Hindlimb muscle (tissue), 1 donor: ENCODE measurements around the gene SELENOV. TPM values are rescaled to one million over a fixed set of nuclear protein-coding genes. Genes with fewer than 3 reads are reported as not detected.

Experiments used
- DNase-seq: peaks from one replicate; pipeline ENCODE4 v3.0.0-alpha.2; 2013
- polyA plus RNA-seq: library from polyadenylated mRNA; unstranded; fragments of 120-200 nt; gene quantifications from one replicate; pipeline ENCODE4 v1.2.1, GENCODE V29; 2013; ENCODE audit not compliant: insufficient read length

The SELENOV gene
- polyA plus RNA-seq, 1 donor = not detected

DNA sequence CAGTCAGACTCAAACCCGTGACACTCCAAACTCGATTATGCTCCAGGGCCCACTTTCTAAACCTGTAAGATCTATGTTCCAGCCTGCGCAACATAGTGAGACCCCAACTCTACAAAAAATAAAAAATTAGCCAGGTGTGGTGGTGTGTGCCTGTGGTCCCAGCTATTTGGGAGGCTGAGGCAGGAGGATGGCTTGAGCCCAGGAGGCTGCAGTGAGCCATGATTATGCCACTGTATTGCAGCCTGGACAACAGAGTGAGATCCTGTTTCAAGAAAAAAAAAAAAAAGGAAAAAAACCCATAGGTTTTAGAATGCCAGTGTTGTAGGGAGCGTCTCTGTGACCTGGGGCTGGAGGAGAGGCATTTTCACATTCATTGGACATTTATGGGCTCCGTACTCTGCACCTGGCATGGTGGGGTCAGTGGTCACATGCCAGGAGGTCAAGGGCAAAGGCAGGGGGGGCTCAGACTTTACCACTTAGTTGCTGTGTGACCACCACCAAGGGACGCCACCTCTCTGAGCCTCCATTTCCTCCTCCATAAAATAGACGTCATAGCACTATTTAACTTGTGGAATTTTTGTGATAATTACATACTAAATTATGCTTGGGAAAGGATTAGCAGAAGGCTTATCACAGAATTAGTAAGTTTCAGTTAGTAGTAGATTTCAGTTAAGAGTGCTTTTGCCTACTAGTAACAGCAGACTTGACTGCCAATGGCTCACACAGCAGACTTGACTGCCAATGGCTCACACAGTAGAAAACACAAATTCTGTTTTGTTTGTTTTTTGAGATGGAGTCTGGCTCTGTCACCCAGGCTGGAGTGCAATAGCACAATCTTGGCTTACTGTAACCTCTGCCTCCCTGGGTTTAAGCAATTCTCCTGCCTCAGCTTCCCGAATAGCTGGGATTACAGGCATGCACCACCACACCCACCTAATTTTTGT is 5.9 kb downstream of the SELENOV start:
- no peak for DNase-seq

DNA sequence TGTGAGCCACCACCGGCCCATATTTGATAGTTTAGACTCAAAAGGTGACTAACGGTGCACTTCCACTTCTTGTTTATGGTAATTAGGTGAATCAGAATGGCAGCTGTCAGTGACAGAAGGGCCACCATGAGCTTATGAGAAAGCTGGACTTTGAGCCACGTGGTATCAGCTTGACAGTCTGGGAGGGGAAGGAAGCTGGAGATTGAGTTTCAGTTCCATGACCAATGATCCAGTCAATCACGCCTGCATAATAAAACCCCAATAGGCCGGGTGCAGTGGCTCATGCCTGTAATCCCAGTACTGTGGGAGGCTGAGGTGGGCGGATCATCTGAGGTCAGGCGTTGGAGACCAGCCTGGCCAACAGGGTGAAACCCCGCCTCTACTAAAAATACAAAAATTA is 9.6 kb downstream of the SELENOV start:
- no peak for DNase-seq

DNA sequence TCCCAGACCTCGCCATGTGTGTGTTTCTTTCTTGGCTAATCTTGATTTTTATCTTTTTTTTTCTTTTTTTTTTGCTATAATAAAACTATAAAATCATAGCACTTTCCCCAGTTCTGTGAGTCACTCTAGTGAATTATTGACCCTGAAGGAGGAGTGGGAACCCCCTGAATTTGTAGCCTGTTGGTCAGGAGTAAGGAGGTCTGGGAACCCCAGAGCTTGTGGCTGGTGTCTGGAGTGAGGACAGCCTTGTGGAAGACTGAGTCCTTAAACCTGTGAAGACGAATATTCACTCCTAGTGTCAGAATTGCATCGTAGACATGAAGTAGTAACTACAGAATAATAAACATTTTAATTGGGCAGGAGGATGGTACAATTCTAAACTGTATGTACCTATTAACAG is 10.3 kb downstream of the SELENOV start:
- no peak for DNase-seq

DNA sequence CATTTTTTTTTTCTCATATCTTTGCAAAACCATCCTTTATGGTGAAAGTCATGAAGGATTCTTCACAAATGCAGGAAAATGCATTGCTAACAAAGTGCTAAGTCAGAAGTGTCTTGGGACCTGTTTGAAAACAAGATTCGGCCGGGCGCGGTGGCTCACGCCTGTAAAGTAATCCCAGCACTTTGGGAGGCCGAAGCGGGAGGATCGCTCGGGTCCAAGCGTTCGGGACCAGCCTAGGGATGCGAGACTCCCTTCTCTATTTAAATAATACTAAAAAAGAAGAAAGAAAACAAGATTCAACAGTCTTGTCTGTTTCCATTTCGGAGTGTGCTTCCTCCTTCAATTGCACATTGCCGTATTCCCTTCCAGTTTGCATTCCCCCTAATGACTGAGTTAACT is 16.9 kb downstream of the SELENOV start:
- peak; percentile 22 for DNase-seq

DNA sequence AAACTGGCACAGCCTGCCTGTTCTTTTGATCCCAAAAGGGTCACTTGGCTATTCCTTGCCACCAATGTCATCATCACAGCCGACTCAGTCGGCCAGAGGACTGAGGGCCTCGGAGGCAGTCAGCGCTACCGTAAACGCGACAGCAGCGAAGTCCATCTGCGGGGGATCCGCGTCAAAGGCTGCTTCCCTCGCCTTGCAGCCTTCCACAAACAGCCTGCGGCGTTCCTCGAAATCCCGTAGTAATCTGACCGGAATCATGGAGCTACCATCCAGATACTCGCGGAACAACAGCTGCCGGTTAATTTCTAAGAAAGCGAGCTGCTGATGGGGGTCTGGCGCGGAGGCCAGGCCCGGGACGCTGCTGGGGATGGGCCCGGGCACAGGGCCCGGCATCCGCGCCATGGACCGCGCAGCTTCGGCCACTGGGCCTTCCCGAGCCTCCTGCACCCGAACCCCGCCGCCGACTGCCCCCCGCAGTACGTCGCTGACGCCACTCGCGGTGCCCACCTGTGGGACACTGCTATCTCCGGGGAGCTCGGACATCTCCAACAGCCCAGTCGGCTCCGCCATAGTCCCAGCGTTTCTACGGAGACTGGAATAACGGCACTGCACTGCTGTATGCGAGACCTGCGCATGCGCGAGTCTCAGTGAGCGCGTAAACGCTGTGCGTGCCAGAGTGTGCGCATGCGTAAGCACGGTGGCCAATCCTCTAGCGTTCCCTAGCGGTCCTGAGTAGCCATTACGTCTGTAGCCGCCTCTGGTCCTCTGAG is 17.5 kb downstream of the SELENOV start, which contains the start of gene EID2B:
Gene EID2B, minus strand, starts transcription at position 620 of the 770 bp plus-strand sequence. Its CDS starts 50 bp downstream, at position 570.
- DNase-seq = peak; percentile 99

DNA sequence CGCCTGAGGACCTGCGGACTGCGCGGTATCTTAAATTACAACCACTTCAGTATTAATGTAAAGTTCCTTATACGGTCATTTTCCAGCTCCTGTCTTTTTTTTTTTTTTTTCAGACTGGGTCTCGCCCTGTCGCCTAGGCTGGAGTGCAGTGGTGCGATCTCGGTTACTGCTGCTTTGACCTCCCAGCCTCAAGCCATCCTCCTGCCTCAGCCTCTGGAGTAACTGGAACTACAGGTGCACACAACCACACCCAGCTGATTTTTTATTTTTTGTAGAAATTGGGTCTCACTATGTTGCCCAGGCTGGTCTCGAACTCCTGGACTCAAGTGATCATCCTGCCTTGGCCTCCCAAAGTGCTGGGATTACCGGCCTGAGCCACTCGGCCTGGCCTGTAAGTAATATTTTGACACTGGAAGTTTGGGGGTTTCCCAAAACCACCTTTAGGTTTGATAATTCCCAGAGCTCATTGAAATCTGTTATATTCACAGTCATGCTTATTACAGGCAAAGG is 18.1 kb downstream of the SELENOV start:
- no peak for DNase-seq

DNA sequence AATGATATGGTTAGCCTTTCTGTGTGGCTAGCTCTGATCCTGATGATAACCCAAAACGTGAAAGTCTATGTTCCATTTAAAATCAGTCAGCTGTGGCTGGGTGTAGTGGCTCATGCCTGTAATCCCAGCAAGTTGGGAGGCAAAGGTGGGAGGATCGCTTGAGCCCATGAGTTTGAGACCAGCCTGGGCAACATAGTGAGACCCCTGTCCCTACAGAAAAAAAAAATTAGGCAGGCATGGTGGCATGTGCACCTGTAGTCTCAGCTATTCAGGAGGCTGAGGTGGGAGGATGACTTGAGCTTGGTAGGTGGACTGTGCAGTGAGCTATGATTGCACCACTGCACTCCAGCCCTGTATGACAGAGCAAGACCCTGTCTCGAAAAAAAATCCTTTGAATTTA is 18.9 kb downstream of the SELENOV start:
- DNase-seq = no peak

DNA sequence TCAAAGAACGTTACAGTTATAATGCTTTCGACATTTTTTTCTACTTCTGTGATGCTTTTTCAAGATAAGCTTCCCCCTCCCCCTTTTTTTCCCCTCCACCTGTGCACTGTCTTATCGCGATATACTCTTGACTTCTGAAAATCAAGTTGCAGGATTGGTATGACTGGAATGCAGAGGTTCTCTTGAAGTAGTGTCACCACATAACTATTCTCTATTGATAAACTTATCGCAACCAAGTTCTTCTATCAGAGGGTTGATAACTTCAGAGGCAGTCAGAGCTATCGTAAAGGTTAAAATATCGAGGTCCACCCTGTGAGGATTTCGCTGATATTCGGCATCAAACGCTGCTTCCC is 24.2 kb downstream of the SELENOV start:
- DNase-seq = no peak

DNA sequence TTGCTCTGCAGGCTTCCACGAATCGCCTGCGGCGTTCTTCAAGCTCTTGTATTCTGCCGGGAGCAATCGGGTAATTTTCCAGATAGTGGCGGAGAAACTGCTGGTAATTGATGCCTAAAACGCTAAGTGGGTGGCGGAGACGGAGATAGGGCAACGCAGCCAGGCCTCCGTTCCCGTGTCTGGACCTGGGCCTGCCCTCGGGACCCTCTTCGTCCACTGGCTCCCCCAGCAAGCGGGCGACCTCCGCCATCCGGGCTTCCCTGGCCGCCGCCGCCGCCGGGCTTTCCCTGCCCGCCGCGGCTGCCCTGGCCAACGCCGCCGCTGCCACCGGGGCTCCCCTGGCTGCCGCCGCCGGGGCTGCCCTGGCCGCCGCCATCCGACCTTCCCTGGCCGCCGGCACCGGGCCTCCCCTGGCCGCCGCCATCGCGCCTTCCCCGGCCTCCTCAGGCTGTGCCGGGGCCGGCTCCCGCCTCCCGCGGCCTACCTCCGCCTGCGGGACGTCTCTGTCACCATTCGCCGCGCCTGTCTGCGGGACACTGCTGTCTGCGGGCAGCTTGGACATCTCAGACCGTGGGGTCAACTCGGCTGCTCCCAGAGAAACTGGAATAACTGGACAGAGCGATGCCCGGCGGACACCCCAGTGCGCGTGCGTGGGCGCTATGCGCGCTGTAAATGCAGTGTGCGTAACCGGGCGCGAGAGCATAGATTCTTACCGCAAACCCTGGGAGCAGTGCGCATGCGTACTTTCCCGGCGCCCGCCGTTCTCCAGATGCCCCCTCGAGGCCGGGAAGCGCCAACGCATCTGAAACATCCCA is 24.8 kb downstream of the SELENOV start, which contains the start of gene EID2:
Gene EID2, minus strand, starts transcription at position 644 of the 815 bp plus-strand sequence. Its CDS starts 82 bp downstream, at position 562.
- peak; percentile 97 for DNase-seq

DNA sequence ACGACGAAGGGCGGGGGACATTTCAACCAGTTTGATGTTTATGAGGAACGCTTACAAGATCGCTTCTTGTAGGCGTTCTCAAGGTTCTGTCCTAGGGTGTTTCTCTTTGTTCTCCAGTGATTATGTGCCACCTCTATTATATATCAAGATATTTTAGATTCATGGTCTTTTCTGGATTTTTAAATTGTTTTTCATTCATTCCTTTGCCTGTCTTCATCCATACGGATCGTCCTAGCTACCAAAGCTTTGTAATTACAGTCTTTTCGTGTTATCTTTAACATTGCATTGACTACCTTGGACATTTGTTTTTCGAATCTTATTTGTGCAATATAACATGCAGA is 25.4 kb downstream of the SELENOV start:
- DNase-seq = no peak

DNA sequence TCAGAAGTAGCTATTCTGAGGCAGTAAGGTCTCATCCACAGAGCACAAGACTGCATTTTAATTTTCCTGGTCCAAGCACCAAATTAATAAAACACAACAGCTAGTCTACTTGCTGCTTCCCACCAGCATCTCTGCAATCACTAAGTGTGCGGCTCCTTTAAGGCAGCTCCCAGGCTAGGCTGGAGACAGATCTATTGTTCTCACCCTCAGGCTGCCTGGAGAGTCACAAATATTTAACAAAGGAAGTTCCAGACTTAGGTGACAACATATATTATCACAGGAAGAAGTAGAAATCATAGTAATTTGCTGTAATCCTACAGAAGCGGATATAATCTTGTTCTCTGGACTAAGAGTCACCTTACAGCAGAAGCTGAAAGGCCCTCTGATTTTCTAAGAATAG is 27.3 kb downstream of the SELENOV start:
- no peak for DNase-seq

DNA sequence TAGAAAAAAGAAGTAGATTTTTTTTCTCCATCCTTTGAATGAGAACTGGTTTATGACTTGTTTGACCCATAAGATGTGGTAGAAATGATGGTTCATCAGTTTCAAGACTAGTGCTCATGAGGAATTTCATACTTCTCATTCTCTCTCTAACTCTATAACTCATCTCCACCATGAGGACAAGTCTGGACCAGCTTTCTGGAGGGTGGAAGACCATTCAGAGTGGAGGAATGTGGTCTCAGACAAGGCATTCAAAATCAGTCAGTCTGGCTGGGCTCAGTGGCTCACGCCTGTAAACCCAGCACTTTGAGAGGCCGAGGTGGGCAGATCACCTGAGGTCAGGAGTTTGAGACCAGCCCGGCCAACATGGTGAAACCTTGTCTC is 28.5 kb downstream of the SELENOV start:
- no peak for DNase-seq

DNA sequence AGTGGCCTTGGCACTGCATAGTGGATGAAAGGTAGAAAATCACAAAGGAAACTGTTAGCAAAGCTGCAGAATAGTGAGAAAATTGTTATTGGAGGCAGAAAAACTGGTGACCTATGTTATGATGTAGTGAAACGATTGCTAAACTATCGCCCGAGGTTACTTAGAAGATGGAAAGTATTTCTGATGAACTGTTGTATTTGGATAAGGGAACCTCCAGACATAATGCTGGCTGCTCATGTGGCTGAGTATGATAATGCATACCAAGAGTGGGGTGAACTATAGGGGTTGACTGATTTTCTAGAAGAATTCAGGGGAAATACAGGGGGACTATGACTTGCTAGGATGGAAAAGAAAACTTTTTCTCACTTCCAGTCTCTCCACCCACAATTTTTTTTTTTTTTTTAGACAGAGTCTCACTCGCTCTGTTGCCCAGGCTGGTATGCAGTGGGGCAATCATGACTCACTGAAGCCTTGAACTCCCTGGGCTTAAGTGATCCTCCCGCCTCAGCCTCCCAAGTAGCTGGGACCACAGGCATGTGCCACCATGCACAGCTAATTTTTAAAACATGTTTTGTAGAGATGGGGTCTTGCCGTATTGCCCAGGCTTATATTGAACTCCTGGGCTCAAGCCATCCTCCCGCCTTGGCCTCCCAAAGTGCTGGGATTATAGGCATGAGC is 29.4 kb downstream of the SELENOV start:
- DNase-seq = no peak

DNA sequence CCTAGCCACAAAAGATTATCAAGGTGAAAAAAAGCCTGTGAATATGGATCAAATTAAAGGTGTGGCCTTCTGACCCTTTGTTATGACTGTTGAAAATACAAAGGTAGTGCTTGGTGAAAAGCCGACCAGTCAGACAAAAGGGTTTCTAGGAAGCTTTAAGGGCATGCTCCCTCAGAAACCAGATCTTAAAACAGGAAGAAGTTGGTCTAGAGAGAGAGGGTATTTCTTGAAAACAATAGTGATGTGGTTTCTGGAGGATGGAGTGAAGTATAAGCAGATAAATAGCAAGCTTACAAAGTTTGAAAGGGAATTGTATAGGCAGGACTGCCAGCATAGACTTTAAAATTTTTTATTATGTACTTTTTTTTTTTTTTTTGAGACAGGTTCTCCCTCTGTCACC is 30.0 kb downstream of the SELENOV start:
- no peak for DNase-seq

DNA sequence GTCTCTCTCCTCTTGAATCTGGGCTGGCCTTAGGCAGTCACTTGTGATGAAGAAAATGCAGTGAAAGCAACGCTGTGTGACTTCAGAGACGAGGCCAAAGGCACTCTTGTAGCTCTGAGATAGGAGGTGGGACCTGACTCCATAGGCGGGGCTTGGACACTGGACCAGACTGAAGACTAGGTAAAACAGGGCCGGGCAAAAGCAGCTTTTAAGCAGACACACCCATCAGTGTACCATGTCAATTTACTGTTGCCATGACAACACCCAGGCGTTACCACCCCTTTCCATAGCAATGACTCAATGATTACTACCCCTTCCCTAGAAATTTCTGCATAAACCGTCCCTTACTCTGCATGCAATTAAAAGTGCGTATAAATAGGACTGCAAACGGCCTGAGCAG is 31.7 kb downstream of the SELENOV start:
- DNase-seq = no peak

DNA sequence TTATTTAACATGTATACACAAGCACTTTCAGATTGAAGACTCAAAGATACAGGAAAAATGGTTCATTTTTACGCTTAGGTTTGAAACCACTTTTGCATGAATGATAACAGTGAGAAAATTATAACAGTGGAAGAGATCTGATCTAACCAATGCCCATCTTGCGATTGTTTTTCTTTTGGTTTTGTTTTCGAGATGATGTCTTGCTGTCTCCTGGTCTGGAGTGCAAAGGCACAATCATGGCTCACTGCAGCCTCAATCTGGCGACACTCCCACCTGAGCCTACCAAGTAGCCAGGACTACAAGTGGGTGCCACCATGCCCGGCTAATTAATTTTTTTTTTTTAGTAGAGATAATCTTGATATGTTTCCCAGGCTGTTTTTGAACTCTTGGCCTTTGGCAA is 35.3 kb downstream of the SELENOV start:
- DNase-seq = no peak

DNA sequence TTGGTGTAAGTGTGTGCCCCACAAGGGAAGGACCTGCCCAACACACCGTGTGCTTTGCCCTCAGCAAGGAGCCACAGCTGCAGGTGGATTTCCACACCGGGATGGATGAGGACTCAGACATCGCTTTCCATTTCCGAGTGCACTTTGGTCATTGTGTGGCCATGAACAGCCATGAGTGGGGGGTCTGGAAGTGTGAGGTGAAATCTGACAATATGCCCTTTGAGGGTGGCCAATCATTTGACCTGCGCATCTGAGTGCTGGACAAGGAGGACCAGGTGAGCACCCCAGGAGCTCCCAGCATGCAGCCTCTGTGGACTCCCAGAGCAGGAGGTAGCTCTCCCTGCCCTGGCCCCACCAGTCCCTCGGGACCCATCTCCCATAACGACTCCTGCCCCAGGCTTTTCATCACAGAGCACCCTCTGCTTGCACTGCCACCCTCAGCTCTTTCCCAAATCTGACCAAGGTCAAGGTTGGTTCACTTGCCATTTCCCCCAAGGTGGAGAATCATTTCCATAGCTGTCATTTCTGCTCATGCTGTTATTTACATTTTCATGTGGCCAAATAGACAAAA is 38.2 kb downstream of the SELENOV start:
- no peak for DNase-seq

DNA sequence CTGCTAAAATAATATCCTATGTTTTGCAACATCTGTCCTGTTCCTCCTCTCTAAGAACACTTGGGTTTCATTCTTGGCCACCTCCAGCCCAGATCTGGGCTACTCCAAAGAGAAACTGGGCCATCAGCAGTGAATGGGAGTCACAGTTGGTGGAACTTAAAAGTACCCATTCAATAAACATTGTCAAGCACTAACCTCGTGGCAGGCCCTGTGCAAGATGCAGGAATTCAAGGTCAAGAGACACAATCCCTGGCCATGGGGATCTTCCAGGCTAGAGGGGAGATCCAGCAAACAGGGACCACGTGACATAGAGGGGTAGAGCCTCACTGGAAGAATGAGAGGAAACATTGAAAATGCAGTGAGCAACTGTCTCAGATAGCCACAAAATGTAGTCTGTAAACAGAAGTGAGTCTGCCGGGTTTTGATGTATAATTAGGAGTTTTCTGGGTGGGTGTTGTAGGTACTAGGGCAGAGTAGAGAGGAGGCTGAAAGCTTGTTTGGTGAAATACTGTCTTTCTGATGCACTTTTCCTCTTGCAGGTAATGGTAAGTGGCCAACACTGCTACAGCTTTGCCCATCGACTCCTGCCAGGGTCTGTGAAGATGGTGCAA is 39.9 kb downstream of the SELENOV start:
- DNase-seq = no peak

DNA sequence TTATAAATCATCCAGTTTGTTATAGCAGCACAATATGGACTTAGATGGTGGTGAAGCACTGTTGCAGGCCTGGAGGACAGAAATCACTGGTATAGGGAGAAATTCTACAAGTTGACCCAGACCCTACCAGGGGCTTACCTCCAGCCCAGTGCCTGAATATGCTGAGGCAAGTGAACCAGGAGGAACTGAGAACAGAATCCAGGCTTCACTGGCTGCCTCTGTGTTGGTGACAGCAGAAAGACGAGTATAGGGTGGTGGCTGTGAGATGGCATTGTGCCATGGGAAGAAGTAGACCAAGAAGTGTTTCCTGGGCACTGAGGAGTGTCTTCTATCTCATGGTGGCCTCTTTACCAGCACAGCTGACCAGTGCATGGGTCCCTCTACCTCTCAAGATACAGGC is 40.9 kb downstream of the SELENOV start:
- no peak for DNase-seq

DNA sequence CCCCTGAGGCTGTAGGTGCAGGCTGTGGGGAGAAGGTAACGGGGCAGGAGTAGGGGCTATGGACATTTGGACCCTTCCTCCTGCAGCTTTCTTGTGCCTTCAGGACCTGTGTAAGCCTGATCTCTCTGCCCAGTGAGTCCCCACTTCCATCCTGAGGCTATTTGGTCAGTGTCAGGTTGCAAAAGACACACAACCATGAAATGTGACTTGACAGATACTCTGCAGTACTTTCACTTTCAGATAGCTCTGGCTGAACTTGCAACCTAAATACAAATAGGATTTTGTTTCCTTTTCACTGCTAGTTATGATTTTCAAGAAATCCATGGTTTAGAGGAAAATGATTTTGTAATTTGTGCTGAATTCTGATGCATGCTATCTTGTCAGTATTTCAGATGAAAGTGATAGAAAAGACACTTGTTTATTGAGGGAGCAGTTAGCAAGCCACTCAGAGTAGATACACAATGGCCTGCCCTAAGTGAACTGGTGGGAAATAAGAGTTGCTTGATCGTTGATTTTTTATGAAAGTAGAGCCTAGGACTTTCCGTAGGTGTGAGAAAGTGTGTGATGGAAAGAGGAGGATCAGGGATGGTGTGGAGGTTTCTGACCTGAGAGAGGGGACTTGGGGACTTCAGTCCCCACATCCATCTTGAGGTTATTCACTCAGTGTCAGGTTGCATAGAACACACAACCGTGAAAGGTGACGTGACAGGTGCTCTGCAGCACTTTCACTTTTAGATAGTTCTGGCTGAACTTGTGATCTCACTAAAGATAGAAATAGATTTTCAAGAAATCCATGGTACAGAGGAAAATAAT is 43.1 kb downstream of the SELENOV start:
- no peak for DNase-seq
